Measurements from ENCODE around the gene AMOTL2. TPM values are rescaled to one million over a fixed set of nuclear protein-coding genes. Genes with fewer than 3 reads are reported as not detected.

AMOTL2 gene
- total and polyA plus RNA-seq, 9 of the 15 experiments (the other 6 are each of a cell fraction or from before 2014, with no cell fraction given) = 0.12 to 0.31 TPM; not detected in 7

DNA sequence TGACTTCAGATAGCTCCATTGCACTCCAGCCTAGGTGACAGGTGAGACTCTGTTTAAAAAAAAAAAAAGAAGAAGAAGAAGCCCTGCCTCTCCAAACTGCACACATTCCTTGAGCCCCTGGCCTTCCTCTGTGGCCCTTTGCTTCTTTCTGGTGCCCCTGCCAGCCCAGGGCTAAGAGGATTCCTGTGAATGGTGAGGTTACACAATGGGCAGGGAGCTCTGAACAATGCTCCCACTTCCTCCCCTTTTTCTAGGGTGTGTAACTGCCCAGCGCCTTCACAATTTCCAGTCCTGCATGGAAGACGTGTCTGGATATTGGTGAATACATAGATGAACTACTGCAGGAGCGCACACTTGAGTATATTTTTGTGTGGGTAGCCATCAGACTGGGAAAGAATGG, 3.6 kb upstream of the AMOTL2 start:
- intact Hi-C loops (cut with micrococcal nuclease) = loop anchor here (1.0 to 5.0 kb wide), 3 partner anchors 70 to 446 kb away; no protein-coding TSS in a partner anchor

More for the DNA sequence above, 3.6 kb upstream of the AMOTL2 start:
- TF ChIP-seq ZNF586 (CRISPR knock-in tag; conservative IDR thresholded peaks at IDR 0.05) (no peak), MTA2 (IDR thresholded peaks at IDR 0.05; ENCODE audit: low read depth) (no peak), ZNF41 (CRISPR knock-in tag; conservative IDR thresholded peaks at IDR 0.05) (no peak), ZNF143 (CRISPR knock-in tag; IDR thresholded peaks at IDR 0.05) (no peak), SMARCA4 (IDR thresholded peaks at IDR 0.05) (no peak), HDAC2 (IDR thresholded peaks at IDR 0.05) (no peak), ZNF780A (CRISPR knock-in tag; IDR thresholded peaks at IDR 0.05) (no peak), NFIC (IDR thresholded peaks at IDR 0.05) (no peak), KDM2B (CRISPR knock-in tag; IDR thresholded peaks at IDR 0.05) (no peak), ZNF79 (CRISPR knock-in tag; IDR thresholded peaks at IDR 0.05; ENCODE audit: low read depth) (no peak), GTF2A2 (tag; IDR thresholded peaks at IDR 0.05) (no peak), PREB (CRISPR knock-in tag; IDR thresholded peaks at IDR 0.05) (no peak)
- TF ChIP-seq, protein P1, sequence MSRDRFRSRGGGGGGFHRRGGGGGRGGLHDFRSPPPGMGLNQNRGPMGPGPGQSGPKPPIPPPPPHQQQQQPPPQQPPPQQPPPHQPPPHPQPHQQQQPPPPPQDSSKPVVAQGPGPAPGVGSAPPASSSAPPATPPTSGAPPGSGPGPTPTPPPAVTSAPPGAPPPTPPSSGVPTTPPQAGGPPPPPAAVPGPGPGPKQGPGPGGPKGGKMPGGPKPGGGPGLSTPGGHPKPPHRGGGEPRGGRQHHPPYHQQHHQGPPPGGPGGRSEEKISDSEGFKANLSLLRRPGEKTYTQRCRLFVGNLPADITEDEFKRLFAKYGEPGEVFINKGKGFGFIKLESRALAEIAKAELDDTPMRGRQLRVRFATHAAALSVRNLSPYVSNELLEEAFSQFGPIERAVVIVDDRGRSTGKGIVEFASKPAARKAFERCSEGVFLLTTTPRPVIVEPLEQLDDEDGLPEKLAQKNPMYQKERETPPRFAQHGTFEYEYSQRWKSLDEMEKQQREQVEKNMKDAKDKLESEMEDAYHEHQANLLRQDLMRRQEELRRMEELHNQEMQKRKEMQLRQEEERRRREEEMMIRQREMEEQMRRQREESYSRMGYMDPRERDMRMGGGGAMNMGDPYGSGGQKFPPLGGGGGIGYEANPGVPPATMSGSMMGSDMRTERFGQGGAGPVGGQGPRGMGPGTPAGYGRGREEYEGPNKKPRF (IDR thresholded peaks at IDR 0.05; ENCODE audit: low read depth, low read length) = no peak
- TF ChIP-seq, protein P2, sequence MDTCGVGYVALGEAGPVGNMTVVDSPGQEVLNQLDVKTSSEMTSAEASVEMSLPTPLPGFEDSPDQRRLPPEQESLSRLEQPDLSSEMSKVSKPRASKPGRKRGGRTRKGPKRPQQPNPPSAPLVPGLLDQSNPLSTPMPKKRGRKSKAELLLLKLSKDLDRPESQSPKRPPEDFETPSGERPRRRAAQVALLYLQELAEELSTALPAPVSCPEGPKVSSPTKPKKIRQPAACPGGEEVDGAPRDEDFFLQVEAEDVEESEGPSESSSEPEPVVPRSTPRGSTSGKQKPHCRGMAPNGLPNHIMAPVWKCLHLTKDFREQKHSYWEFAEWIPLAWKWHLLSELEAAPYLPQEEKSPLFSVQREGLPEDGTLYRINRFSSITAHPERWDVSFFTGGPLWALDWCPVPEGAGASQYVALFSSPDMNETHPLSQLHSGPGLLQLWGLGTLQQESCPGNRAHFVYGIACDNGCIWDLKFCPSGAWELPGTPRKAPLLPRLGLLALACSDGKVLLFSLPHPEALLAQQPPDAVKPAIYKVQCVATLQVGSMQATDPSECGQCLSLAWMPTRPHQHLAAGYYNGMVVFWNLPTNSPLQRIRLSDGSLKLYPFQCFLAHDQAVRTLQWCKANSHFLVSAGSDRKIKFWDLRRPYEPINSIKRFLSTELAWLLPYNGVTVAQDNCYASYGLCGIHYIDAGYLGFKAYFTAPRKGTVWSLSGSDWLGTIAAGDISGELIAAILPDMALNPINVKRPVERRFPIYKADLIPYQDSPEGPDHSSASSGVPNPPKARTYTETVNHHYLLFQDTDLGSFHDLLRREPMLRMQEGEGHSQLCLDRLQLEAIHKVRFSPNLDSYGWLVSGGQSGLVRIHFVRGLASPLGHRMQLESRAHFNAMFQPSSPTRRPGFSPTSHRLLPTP (IDR thresholded peaks at IDR 0.05; ENCODE audit: borderline replicate concordance, extremely low read depth, insufficient read length) = no peak
- Histone ChIP-seq H3K4me2 (ENCODE audit: insufficient read depth, low read length) (no peak overlapping the region), H3K79me2 (ENCODE audit: control insufficient read depth, insufficient read depth, low read length) (no peaks in the 10 kb centered on the region), H2AFZ (ENCODE audit: low read depth, low read length) (no peak overlapping the region), H3K27ac (ENCODE audit: extremely low read depth, low read depth, low read length) (no peak overlapping the region), H3K9me3 (replicated peaks; ENCODE audit: control insufficient read depth, insufficient read depth, low read depth, low read length) (no peaks in the 10 kb centered on the region), H4K20me1 (replicated peaks; ENCODE audit: control insufficient read depth, insufficient read depth, low read length) (no peaks in the 10 kb centered on the region; the same call in 1 of the 2 replicates), H3K27me3 (ENCODE audit: control insufficient read depth in 2 of 2, insufficient read depth in 2 of 2, low read length in 2 of 2) (peaks cover 0 to 38% of the 10 kb centered on the region in 2 experiments; a peak in 2 of 5 replicates), H3K36me3 (ENCODE audit: control insufficient read depth, insufficient read depth, low read length) (no peaks in the 10 kb centered on the region), H3K4me1 (replicated peaks in 1 of 2; ENCODE audit: control insufficient read depth in 2 of 2, insufficient read depth in 2 of 2, low read length in 2 of 2) (peaks cover 0 to 9% of the 10 kb centered on the region in 2 experiments; a peak in 2 of 5 replicates), H3K9ac (ENCODE audit: insufficient read depth in 1 of 2, low read depth in 2 of 2, low read length in 2 of 2) (no peak overlapping the region), H3K9me1 (ENCODE audit: control insufficient read depth, insufficient read depth, low read length) (no peaks in the 10 kb centered on the region), H3K4me3 (no peak overlapping the region)
- CTCF ChIA-PET (ENCODE audit: low intra/inter-chr PET ratio) = interaction anchor here (1.2 kb wide), 1 partner anchor 180 kb away, joined by 5 read pairs; no protein-coding TSS in a partner anchor
- FAIRE-seq (no peak), DNase-seq (ENCODE audit: extremely low read depth in 1 of 4, low spot score in 3 of 4) (no peak), ATAC-seq (no peak)
- POLR2A ChIA-PET = no interaction called here
- BruUV-seq (replicated peaks) = no TSS peak
- in situ Hi-C loops (cut with MboI) = no loop called here
- 8% methylated on average over 2 of the region's 3 CpGs for WGBS (ENCODE audit: insufficient coverage, low coverage, missing lambda C conversion rate)

Data from K562 (cell line).